Liver (tissue), 9 donors: ENCODE measurements around the gene PTPRD. TPM values are rescaled to one million over a fixed set of nuclear protein-coding genes. Genes with fewer than 3 reads are reported as not detected.

Experiments used
- DNase-seq: peaks from one replicate; pipeline ENCODE4 v3.0.0-alpha.2; 2017; ENCODE audit warnings: low spot score
- H3K27ac ChIP-seq, 2 donors: one replicate each; pipeline ENCODE4 v1.7.0; 2013; ENCODE audit warnings: inconsistent platforms in 2 of 2, low read length in 2 of 2, control low read depth in 1 of 2, low read depth in 1 of 2, mild to moderate bottlenecking in 1 of 2
- H3K27me3 ChIP-seq, 4 donors: one replicate each; pipeline versions ENCODE4 v1.6.1 to v1.7.0; 2013; ENCODE audit warnings: low read length in 3 of 4, inconsistent platforms in 1 of 4, mild to moderate bottlenecking in 1 of 4, moderate library complexity in 1 of 4; ENCODE audit not compliant: control insufficient read depth in 4 of 4, insufficient read depth in 4 of 4
- H3K36me3 ChIP-seq, 4 donors: one replicate each; pipeline versions ENCODE4 v1.6.1 to v1.7.0; 2013; ENCODE audit warnings: low read length in 3 of 4, mild to moderate bottlenecking in 3 of 4, low read depth in 1 of 4, moderate library complexity in 1 of 4; ENCODE audit not compliant: control insufficient read depth in 4 of 4, insufficient read depth in 3 of 4
- H3K4me1 ChIP-seq, 4 donors: one replicate each; pipeline versions ENCODE4 v1.6.1 to v1.7.0; 2013; ENCODE audit warnings: low read length in 3 of 4, mild to moderate bottlenecking in 3 of 4, moderate library complexity in 1 of 4; ENCODE audit not compliant: control insufficient read depth in 4 of 4, insufficient read depth in 4 of 4
- H3K4me3 ChIP-seq, 3 donors: one replicate each; pipeline versions ENCODE4 v1.6.1 to v1.7.0; 2013; ENCODE audit warnings: low read length in 3 of 3, control low read depth in 1 of 3, low read depth in 1 of 3, mild to moderate bottlenecking in 1 of 3
- H3K9ac ChIP-seq, 2 donors: one replicate each; pipeline ENCODE4 v1.7.0; 2013; ENCODE audit warnings: low read length in 2 of 2, mild to moderate bottlenecking in 2 of 2, moderate library complexity in 2 of 2, control low read depth in 1 of 2, low read depth in 1 of 2
- H3K9me3 ChIP-seq, 4 donors: one replicate each; pipeline versions ENCODE4 v1.6.1 to v1.7.0; 2013; ENCODE audit warnings: low read length in 3 of 4; ENCODE audit not compliant: control insufficient read depth in 4 of 4
- ATF3 ChIP-seq: IDR thresholded peaks from 2 replicates; pipeline ENCODE4 v1.6.1; 2016; ENCODE audit warnings: antibody characterized with exemption
- CTCF ChIP-seq: fragments of 150-350 bp; IDR thresholded peaks from 2 replicates; pipeline ENCODE4 v1.5.1; 2017; ENCODE audit warnings: improper control_type of control experiment, low read depth, low read length; ENCODE audit not compliant: missing input control
- EGR1 ChIP-seq, 2 donors: IDR thresholded peaks; 2 replicates each; pipeline ENCODE4 v1.6.1; 2016 to 2018; ENCODE audit warnings: antibody characterized with exemption in 2 of 2, low read depth in 2 of 2
- FOXA2 ChIP-seq: IDR thresholded peaks from 2 replicates; pipeline ENCODE4 v1.6.1; 2016; ENCODE audit warnings: antibody characterized with exemption
- GABPA ChIP-seq, 2 donors: IDR thresholded peaks in 1 of 2; conservative IDR thresholded peaks in 1 of 2; 2 replicates each; pipeline ENCODE4 v1.6.1; 2016; ENCODE audit warnings: antibody characterized with exemption in 2 of 2, mild to moderate bottlenecking in 1 of 2, moderate library complexity in 1 of 2
- HNF4A ChIP-seq, 2 donors: conservative IDR thresholded peaks; 2 replicates each; pipeline ENCODE4 v1.6.1; 2016; ENCODE audit warnings: antibody characterized with exemption in 2 of 2, mild to moderate bottlenecking in 2 of 2
- JUND ChIP-seq, 2 donors: IDR thresholded peaks; 2 replicates each; pipeline ENCODE4 v1.6.1; 2016; ENCODE audit warnings: antibody characterized with exemption in 2 of 2
- MAX ChIP-seq: IDR thresholded peaks from 2 replicates; pipeline ENCODE4 v1.6.1; 2016; ENCODE audit warnings: antibody characterized with exemption
- NR2F2 ChIP-seq: IDR thresholded peaks from 2 replicates; pipeline ENCODE4 v1.6.1; 2016; ENCODE audit warnings: antibody characterized with exemption
- RAD21 ChIP-seq, 2 donors: IDR thresholded peaks; 2 replicates each; pipeline ENCODE4 v1.6.1; 2016; ENCODE audit warnings: antibody characterized with exemption in 2 of 2, mild to moderate bottlenecking in 2 of 2
- REST ChIP-seq: IDR thresholded peaks from 2 replicates; pipeline ENCODE4 v1.6.1; 2016; ENCODE audit warnings: antibody characterized with exemption, mild to moderate bottlenecking
- TAF1 ChIP-seq: conservative IDR thresholded peaks from 2 replicates; pipeline ENCODE4 v1.6.1; 2016; ENCODE audit warnings: antibody characterized with exemption, mild to moderate bottlenecking
- YY1 ChIP-seq: IDR thresholded peaks from 2 replicates; pipeline ENCODE4 v1.6.1; 2016; ENCODE audit warnings: antibody characterized with exemption, mild to moderate bottlenecking
- ZBTB33 ChIP-seq: IDR thresholded peaks from 2 replicates; pipeline ENCODE4 v1.6.1; 2016; ENCODE audit warnings: antibody characterized with exemption
- WGBS: extraction: QIAGEN DNeasy Blood & Tissue Kit; methylation state at CpG from one replicate; pipeline ENCODE4 v1.1.7; 2013; 5-methylcytosine and 5-hydroxymethylcytosine counted together
- polyA plus RNA-seq, 2 donors: library from polyadenylated mRNA; stranded (reverse) in 1 of 2; unstranded in 1 of 2; fragments of 200-250 nt in 1 of 2; fragments of >200 nt in 1 of 2; fragmentation: Nextera tagmentation in 1 of 2; extraction: Ambion mirVana in 1 of 2; gene quantifications; one replicate each; pipeline versions ENCODE4 v1.2.1 to v1.2.3, GENCODE V29; 2013 to 2015
- total RNA-seq, 2 donors: library from RNA; depleted of rRNA; stranded (reverse); fragments of >200 nt; gene quantifications; one replicate each; pipeline ENCODE4 v1.2.3, GENCODE V29; 2014
- donor health status: healthy.
- donor health status: healthy.
- donor health status: healthy.
- donor health status: healthy.
- donor health status: healthy.

PTPRD gene
- total and polyA plus RNA-seq, 4 donors = 0.78 to 34.2 (median 4.7) TPM

GRCh38 chr9:8579661-8580060, 2033.1 kb downstream of the PTPRD start:
- no peaks in the 10 kb centered on the region for H3K27me3 ChIP-seq
- H3K36me3 ChIP-seq = no peaks in the 10 kb centered on the region
- 82% methylated on average over 2 of the region's 2 CpGs for WGBS
- H3K9me3 ChIP-seq = no peaks in the 10 kb centered on the region
- H3K9ac ChIP-seq = no peak overlapping the region
- DNase-seq = no peak
- no peak overlapping the region for H3K4me3 ChIP-seq
- H3K27ac ChIP-seq = no peak overlapping the region
- TF ChIP-seq TAF1 (no peak), NR2F2 (no peak), RAD21 (IDR thresholded peaks at IDR 0.05) (no peak), EGR1 (IDR thresholded peaks at IDR 0.05; ENCODE audit: low read depth in 2 of 2) (no peak), MAX (no peak), ATF3 (no peak), FOXA2 (no peak), CTCF (no peak), REST (no peak), HNF4A (conservative IDR thresholded peaks at IDR 0.05) (no peak), GABPA (IDR thresholded peaks at IDR 0.05 in 1 of 2, conservative IDR thresholded peaks at IDR 0.05 in 1 of 2) (no peak), JUND (IDR thresholded peaks at IDR 0.05) (no peak), YY1 (no peak)
- no peaks in the 10 kb centered on the region for H3K4me1 ChIP-seq

- H3K4me3 ChIP-seq = no peak overlapping the region
- no peaks in the 10 kb centered on the region for H3K4me1 ChIP-seq
- no peaks in the 10 kb centered on the region for H3K36me3 ChIP-seq
- no peaks in the 10 kb centered on the region for H3K9me3 ChIP-seq
- no peaks in the 10 kb centered on the region for H3K27me3 ChIP-seq
- H3K27ac ChIP-seq = no peak overlapping the region
- H3K9ac ChIP-seq = no peak overlapping the region
- no peak for DNase-seq
- no peak for TF ChIP-seq RAD21 (IDR thresholded peaks at IDR 0.05)
These were observed 2036.1 kb downstream of the PTPRD start for GRCh38 chr9:8576741-8577140.

- TF ChIP-seq ZBTB33 = no peak
- TF ChIP-seq ATF3 = no peak
- TF ChIP-seq RAD21 (IDR thresholded peaks at IDR 0.05) = no peak
These were observed 2038.0 kb downstream of the PTPRD start for GRCh38 chr9:8574846-8575245.

More at GRCh38 chr9:8574846-8575245, 2038.0 kb downstream of the PTPRD start:
- no peak for DNase-seq
- no peaks in the 10 kb centered on the region for H3K9me3 ChIP-seq
- WGBS = 97% methylated on average over 4 of the region's 4 CpGs
- H3K9ac ChIP-seq = no peak overlapping the region
- H3K4me1 ChIP-seq = no peaks in the 10 kb centered on the region
- no peak overlapping the region for H3K4me3 ChIP-seq
- H3K36me3 ChIP-seq = no peaks in the 10 kb centered on the region
- H3K27ac ChIP-seq = no peak overlapping the region
- H3K27me3 ChIP-seq = no peaks in the 10 kb centered on the region
